Small intestine (tissue), 7 donors: ENCODE results near the gene LEFTY1. TPM values are rescaled to one million over a fixed set of nuclear protein-coding genes. Genes with fewer than 3 reads are reported as not detected.
"Not testable (repeated sequence)": the region's sequence is repeated elsewhere in the genome, so short reads cannot be mapped to it uniquely, and the experiment has no call there.

Experiments used
- DNase-seq, 2 donors: peaks; one replicate each; pipeline versions ENCODE4 v3.0.0 to v3.0.0-alpha.2; 2013
- FAIRE-seq: peaks from 2 replicates; lab custom pipeline; 2012; peaks lifted over from hg19 to GRCh38; lab: Jason Lieb, UNC
- H3K27ac ChIP-seq, 3 donors: one replicate each; pipeline ENCODE4 v1.5.1; 2013; ENCODE audit warnings: low read length in 2 of 3, mild to moderate bottlenecking in 2 of 3, control low read depth in 1 of 3, inconsistent platforms in 1 of 3, low read depth in 1 of 3, moderate library complexity in 1 of 3
- H3K27me3 ChIP-seq, 3 donors: one replicate each; pipeline ENCODE4 v1.6.1; 2013; ENCODE audit warnings: low read length in 3 of 3, inconsistent platforms in 1 of 3; ENCODE audit not compliant: control insufficient read depth in 3 of 3, insufficient read depth in 3 of 3
- H3K36me3 ChIP-seq, 3 donors: one replicate each; pipeline ENCODE4 v1.6.1; 2013; ENCODE audit warnings: low read length in 3 of 3, inconsistent platforms in 1 of 3, low read depth in 1 of 3, mild to moderate bottlenecking in 1 of 3, moderate library complexity in 1 of 3; ENCODE audit not compliant: control insufficient read depth in 3 of 3, insufficient read depth in 2 of 3
- H3K4me1 ChIP-seq, 3 donors: one replicate each; pipeline ENCODE4 v1.6.1; 2013; ENCODE audit warnings: low read length in 2 of 3, inconsistent platforms in 1 of 3, low read depth in 1 of 3, mild to moderate bottlenecking in 1 of 3, moderate library complexity in 1 of 3; ENCODE audit not compliant: control insufficient read depth in 3 of 3, insufficient read depth in 2 of 3
- H3K4me3 ChIP-seq, 3 donors: one replicate each; pipeline ENCODE4 v1.5.1; 2013; ENCODE audit warnings: low read length in 3 of 3, control low read depth in 1 of 3, inconsistent platforms in 1 of 3, low read depth in 1 of 3, mild to moderate bottlenecking in 1 of 3, moderate library complexity in 1 of 3
- H3K9me3 ChIP-seq, 2 donors: one replicate each; pipeline ENCODE4 v1.6.1; 2013; ENCODE audit warnings: low read depth in 1 of 2, low read length in 1 of 2; ENCODE audit not compliant: control insufficient read depth in 2 of 2, insufficient read depth in 1 of 2
- WGBS, 3 donors: extraction: QIAGEN DNeasy Blood & Tissue Kit; methylation state at CpG; one replicate each; pipeline ENCODE4 v1.1.7; 2013; 5-methylcytosine and 5-hydroxymethylcytosine counted together
- polyA plus RNA-seq, 4 donors: library from polyadenylated mRNA; stranded (reverse) in 3 of 4; unstranded in 1 of 4; fragments of 200-250 nt in 3 of 4; fragments of 120-200 nt in 1 of 4; gene quantifications; one replicate each; pipeline versions ENCODE4 v1.2.1 to v1.2.3, GENCODE V29; 2013
- donor health status: healthy with polysubstance abuse.
- donor health status: control.
- donor health status: control.
- donor health status: Bipolar disorder and iron deficiency.
- donor health status: healthy.

LEFTY1 gene
- polyA plus RNA-seq, 4 donors = 0.19 to 0.58 TPM; not detected in 2

DNA sequence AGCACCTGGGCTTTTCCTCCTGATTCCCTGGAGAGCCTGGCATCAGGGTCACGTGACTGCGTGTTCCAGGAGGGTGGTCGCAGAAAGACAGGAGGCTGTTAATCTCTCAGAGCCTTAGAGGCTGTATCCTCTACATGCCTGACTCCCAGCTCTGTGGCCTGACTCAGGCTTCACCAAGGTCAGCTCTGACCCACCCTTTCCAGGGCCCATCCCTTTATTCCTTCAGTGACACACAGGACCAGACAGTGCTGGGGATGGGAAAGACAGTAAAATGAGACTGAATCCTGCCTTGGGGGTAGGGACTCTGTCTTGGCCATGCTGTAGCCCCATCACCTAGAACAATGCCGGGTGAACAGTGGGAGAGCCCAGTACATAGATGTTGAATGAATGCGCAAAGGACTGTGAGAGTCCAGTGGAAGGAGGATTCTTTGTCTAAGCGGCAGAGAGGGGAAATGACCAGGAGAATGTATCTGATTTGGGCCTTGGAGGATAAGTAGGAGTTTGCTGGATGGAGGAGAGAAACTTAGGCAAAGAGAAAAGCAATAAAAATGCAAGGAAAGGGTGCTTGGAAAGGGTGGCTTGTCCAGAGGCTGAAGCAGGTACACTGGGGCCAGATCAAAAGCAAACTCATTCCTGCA is 46.0 kb downstream of the LEFTY1 start:
- H3K36me3 ChIP-seq = peaks cover 0 to 81% (median 6%) of the 10 kb centered on the region in 3 donors
- FAIRE-seq (no peak), DNase-seq (no peak)
- WGBS, 3 donors = 84 to 95% (median 86%) methylated on average over 6 of the region's 6 CpGs
- H3K27me3 ChIP-seq = no peaks in the 10 kb centered on the region
- no peaks in the 10 kb centered on the region for H3K9me3 ChIP-seq
- peaks cover 0 to 9% (median 0%) of the 10 kb centered on the region in 3 donors for H3K4me1 ChIP-seq
- H3K27ac ChIP-seq = no peak overlapping the region
- no peak overlapping the region for H3K4me3 ChIP-seq

DNA sequence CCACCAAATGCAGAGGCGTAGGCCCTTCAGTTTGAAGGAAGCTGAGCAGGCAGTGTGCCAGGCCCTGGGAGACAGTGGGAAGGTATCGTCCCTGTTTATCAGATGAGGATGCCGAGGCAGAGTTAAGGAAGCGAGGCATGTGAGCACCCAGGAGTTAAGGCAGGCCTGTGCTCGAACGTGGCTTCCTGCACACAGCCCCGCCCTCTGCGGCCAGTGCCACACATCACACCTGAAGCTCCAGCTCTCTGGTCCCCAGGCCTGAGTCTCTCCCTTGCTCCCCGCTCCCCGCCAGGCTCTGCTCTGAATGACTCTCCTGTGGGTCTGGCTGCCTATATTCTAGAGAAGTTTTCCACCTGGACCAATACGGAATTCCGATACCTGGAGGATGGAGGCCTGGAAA is 46.9 kb downstream of the LEFTY1 start:
- Histone ChIP-seq H3K36me3 (peaks cover 0 to 76% (median 6%) of the 10 kb centered on the region in 3 donors), H3K27ac (no peak overlapping the region), H3K4me3 (no peak overlapping the region), H3K4me1 (peaks cover 0 to under 1% (median 0%) of the 10 kb centered on the region in 3 donors), H3K27me3 (no peaks in the 10 kb centered on the region), H3K9me3 (no peaks in the 10 kb centered on the region)
- DNase-seq = no peak
- no peak for FAIRE-seq
- 69 to 74% (median 71%) methylated on average over 12 of the region's 12 CpGs for WGBS, 3 donors

GRCh38 chr1:225840713-225841112 is 48.2 kb downstream of the LEFTY1 start:
- no peak for FAIRE-seq
- H3K36me3 ChIP-seq = peaks cover 0 to 70% (median 6%) of the 10 kb centered on the region in 3 donors
- DNase-seq = no peak
- H3K4me3 ChIP-seq = no peak overlapping the region
- no peaks in the 10 kb centered on the region for H3K27me3 ChIP-seq
- no peaks in the 10 kb centered on the region for H3K4me1 ChIP-seq
- H3K27ac ChIP-seq = no peak overlapping the region
- no peaks in the 10 kb centered on the region for H3K9me3 ChIP-seq
- WGBS, 3 donors = 86 to 89% (median 88%) methylated on average over 4 of the region's 4 CpGs

DNA sequence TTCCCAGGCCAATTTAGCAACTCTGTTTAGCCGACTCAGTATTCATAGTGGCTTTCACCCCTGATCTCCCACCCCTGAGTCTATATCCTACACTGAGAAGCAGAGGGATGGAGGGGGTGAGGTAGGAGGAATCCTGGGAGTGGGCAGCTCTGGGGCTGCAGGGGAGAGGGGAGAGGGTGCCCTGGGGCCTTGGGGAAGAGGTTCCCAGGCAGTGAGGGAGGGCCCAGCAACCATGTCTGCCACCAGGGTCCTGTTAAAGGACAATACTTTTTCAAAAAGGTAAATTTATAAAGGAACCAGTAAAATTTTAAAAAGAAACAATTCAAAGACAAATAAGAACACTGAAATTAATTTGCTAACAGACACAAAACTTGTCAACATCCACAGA is 48.7 kb downstream of the LEFTY1 start:
- Histone ChIP-seq H3K27ac (no peak overlapping the region), H3K36me3 (peaks cover 0 to 68% (median 6%) of the 10 kb centered on the region in 3 donors), H3K4me3 (no peak overlapping the region), H3K27me3 (no peaks in the 10 kb centered on the region), H3K9me3 (no peaks in the 10 kb centered on the region), H3K4me1 (no peaks in the 10 kb centered on the region)
- DNase-seq (no peak), FAIRE-seq (no peak)
- WGBS, 3 donors = 90 to 94% (median 93%) methylated on average over 1 of the region's 1 CpG

DNA sequence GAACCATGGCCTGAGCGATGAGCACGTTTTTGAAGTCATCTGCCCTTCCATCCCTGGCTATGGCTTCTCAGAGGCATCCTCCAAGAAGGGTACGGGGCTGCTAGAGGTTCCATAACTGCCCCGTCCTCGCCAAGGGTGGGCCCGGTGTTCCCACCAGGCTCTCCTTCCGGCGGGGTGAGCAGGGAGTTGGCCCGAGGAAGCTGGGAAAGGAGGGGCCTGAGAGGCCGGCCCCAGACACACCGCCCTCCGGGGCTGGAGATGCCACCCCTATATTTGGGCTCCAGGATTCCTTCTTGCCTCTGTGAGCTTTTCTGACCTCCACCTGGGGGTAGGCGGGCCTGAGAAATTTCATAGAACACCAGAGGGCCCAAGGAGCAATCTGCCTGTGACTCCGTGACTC is 50.2 kb downstream of the LEFTY1 start:
- Histone ChIP-seq H3K9me3 (no peaks in the 10 kb centered on the region), H3K27ac (no peak overlapping the region), H3K36me3 (peaks cover 0 to 60% (median 6%) of the 10 kb centered on the region in 3 donors), H3K4me1 (no peaks in the 10 kb centered on the region), H3K27me3 (no peaks in the 10 kb centered on the region), H3K4me3 (no peak overlapping the region)
- no peak for FAIRE-seq
- DNase-seq = no peak
- WGBS, 3 donors = 87 to 91% (median 87%) methylated on average over 14 of the region's 14 CpGs

- 91 to 97% (median 95%) methylated on average over 4 of the region's 4 CpGs for WGBS, 3 donors
- not testable (repeated sequence) for FAIRE-seq, H3K9me3 ChIP-seq, H3K27ac ChIP-seq, DNase-seq, H3K4me1 ChIP-seq, H3K27me3 ChIP-seq, H3K4me3 ChIP-seq
- peaks cover 0 to 58% (median 8%) of the 10 kb centered on the region in 3 donors for H3K36me3 ChIP-seq
These were observed 52.6 kb downstream of the LEFTY1 start for GRCh38 chr1:225836296-225836695.

Other genes starting within 250 kb of the LEFTY1 start
- 10 to 100 TPM in 2 of 4 donors, 1 to 10 TPM in 2; 4.5 to 26.0 (median 13.9) TPM for gene ENAH, start 236.0 kb downstream of the LEFTY1 start, polyA plus RNA-seq
- 100 to 1,000 TPM; 219 to 331 (median 289) TPM for gene SRP9, start 111.3 kb downstream of the LEFTY1 start, polyA plus RNA-seq
- gene EPHX1, start 79.0 kb downstream of the LEFTY1 start, polyA plus RNA-seq = 10 to 100 TPM in 2 of 4 donors, 1 to 10 TPM in 2; 7.6 to 39.1 (median 16.7) TPM
- gene TMEM63A, start 6.8 kb downstream of the LEFTY1 start, polyA plus RNA-seq = 10 to 100 TPM in 3 of 4 donors, 1 to 10 TPM in 1; 5.1 to 99.2 (median 35.0) TPM
- gene PYCR2, start 35.1 kb upstream of the LEFTY1 start, polyA plus RNA-seq = 10 to 100 TPM; 31.9 to 68.0 (median 36.7) TPM
- gene LEFTY2, start 52.1 kb upstream of the LEFTY1 start, polyA plus RNA-seq = under 1 TPM in 2 of 4 donors, not detected in 2; 0.01 to 0.07 TPM
- gene SDE2, start 110.2 kb upstream of the LEFTY1 start, polyA plus RNA-seq = 10 to 100 TPM in 2 of 4 donors, 1 to 10 TPM in 2; 7.8 to 16.8 (median 9.7) TPM
- 1,000 to 10,000 TPM in 2 of 4 donors, 100 to 1,000 TPM in 2; 697 to 1,257 (median 934) TPM for gene H3-3A, start 173.6 kb upstream of the LEFTY1 start, polyA plus RNA-seq